HUES64 (cell line): ENCODE measurements around the gene CAMK1G.

Source experiments
- H3K27ac ChIP-seq: 2 replicates; pipeline ENCODE4 v1.7.0; 2013; ENCODE audit warnings: low read depth, low read length, inconsistent platforms
- H3K27me3 ChIP-seq: 2 replicates; pipeline ENCODE4 v1.6.1; 2013; ENCODE audit warnings: mild to moderate bottlenecking, low read length; ENCODE audit not compliant: insufficient read depth
- H3K36me3 ChIP-seq: 2 replicates; pipeline ENCODE4 v1.6.1; 2013; ENCODE audit warnings: mild to moderate bottlenecking, low read length; ENCODE audit not compliant: insufficient read depth
- H3K4me1 ChIP-seq: 2 replicates; pipeline ENCODE4 v1.6.1; 2013; ENCODE audit warnings: mild to moderate bottlenecking, low read length, moderate library complexity; ENCODE audit not compliant: insufficient read depth
- H3K4me3 ChIP-seq: 2 replicates; pipeline ENCODE4 v1.5.1; 2013; ENCODE audit warnings: mild to moderate bottlenecking, low read length, moderate library complexity
- H3K9ac ChIP-seq: 2 replicates; pipeline ENCODE4 v1.6.1; 2013; ENCODE audit warnings: mild to moderate bottlenecking, low read depth, low read length
- H3K9me3 ChIP-seq: 2 replicates; pipeline ENCODE4 v1.6.1; 2013; ENCODE audit warnings: low read depth, low read length; ENCODE audit not compliant: insufficient read depth
- WGBS: fragments of 150-250, 120-280 bp; methylation state at CpG from one replicate; pipeline ENCODE4 v1.1.7; 2013; ENCODE audit warnings: missing lambda C conversion rate; 5-methylcytosine and 5-hydroxymethylcytosine counted together

Gene CAMK1G

DNA sequence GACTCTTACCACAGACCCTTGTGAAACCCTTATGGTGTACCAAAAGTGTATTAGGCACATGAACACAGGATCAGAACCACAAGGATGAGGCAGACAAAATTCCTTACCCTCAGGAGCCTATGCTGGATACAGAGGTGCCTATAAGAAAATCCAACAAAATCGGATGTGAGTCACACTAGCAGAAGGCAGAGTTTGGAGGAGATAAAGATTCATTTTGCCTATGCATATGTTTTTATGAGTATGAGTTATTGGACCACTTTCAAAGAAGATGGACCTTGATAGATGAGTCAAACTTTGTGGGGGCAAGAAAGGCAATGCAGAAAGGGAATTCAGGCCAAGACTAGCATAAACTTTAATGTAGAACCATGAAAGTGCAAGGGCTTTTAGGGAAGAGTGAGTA is 17.0 kb downstream of the CAMK1G start:
- Histone ChIP-seq H3K9me3 (no peaks in the 10 kb centered on the region), H3K9ac (no peak overlapping the region), H3K27ac (no peak overlapping the region), H3K36me3 (no peaks in the 10 kb centered on the region), H3K4me3 (no peak overlapping the region), H3K27me3 (no peaks in the 10 kb centered on the region), H3K4me1 (no peaks in the 10 kb centered on the region)
- 90% methylated on average over 1 of the region's 1 CpG for WGBS

DNA sequence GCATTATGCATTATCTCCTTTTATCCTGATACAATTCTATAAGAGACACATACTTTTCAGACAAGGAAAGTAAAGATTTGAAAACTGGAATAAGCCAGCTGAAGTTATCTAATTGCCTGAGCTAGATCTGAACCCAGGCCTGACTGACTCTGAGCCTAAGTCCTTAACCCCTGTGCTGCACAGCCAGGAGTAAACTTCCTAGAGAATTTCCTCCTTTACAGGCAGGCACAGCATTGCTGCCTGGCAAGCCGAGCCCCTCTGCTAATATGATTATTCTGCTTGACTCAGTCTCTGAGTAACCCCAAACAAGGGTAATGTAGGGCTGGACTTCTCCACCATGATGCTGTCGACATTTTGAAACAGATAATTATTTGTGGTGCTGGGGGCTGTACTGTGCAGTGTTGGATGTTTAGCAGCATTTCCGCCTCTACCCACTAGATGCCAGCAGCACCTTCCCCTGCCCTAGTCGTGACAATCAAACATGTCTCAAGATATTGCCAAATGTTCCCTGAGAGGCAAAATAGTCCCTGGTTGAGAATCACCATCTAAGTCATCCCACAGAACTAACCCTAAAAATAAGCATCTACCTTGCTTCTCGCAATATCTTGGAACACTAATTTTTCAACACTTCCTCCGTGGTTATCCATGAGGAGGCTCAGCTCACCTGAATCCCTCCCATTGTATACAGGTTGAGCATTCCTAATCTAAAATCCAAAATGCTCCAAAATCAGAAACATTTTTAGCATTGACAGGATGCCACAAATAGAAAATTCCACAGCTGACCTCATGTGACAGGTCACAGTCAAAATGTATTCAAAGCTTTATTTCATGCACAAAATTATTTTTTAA is 18.5 kb downstream of the CAMK1G start:
- Histone ChIP-seq H3K27me3 (no peaks in the 10 kb centered on the region), H3K27ac (no peak overlapping the region), H3K4me1 (no peaks in the 10 kb centered on the region), H3K9ac (no peak overlapping the region), H3K9me3 (no peaks in the 10 kb centered on the region), H3K4me3 (no peak overlapping the region), H3K36me3 (no peaks in the 10 kb centered on the region)
- 62% methylated on average over 6 of the region's 6 CpGs for WGBS

DNA sequence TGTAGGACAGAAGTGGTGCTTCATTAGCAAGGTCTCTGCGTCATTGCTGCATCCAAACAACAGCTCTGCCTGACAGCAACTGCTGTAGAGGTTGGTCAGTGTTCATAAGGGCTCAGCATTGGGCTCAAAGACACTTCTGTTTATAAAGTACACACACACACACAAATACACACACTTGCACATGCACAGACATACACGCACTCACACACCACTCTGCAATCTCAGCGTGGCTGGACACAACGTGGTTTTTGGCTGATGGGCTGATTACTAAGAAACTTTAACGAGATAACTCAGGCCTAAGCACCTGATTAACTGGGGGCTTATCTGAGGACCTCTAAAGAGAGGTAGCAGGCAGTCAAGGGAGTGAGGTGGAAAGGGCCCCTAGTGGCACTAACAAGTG is 20.4 kb downstream of the CAMK1G start:
- 94% methylated on average over 5 of the region's 5 CpGs for WGBS
- Histone ChIP-seq H3K4me1 (no peaks in the 10 kb centered on the region), H3K4me3 (no peak overlapping the region), H3K9me3 (no peaks in the 10 kb centered on the region), H3K36me3 (no peaks in the 10 kb centered on the region), H3K27ac (no peak overlapping the region), H3K27me3 (no peaks in the 10 kb centered on the region), H3K9ac (no peak overlapping the region)

DNA sequence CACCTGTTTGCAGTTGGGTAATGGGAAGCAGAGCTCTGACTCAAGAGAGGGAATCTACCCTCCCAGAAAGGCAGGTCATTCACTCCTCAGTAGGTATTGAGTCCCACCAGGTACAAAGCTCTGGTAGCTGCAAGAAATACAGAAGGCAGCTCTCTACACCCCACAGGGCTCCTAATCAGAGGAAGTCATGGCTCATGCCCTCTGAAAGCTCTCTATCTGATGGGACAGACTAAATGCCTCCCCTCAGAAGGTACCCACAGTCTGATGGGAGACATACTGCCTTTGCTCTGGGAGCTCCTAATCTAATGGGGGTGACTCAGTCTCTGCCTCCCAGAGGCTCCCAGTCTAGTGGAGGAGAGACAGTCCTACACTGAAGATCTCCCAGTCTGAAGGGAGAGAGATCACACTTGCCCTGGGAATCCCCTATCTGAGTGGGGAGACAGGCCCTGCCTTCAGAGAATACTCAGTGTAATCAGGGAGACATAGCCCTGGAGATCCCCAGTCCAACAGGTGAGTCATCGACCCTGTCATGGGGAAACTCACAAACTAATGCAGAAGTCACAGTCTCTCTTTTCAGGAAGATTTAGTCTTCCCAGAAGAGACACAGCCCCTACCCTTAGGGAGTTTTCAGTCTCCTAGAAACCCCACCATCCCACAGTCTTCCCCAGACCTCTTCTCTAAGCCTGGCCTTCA is 23.7 kb downstream of the CAMK1G start:
- H3K27ac ChIP-seq, result no peak overlapping the region
- no peaks in the 10 kb centered on the region for H3K36me3 ChIP-seq
- H3K9me3 ChIP-seq, result no peaks in the 10 kb centered on the region
- no peaks in the 10 kb centered on the region for H3K27me3 ChIP-seq
- no peak overlapping the region for H3K9ac ChIP-seq
- H3K4me1 ChIP-seq, result no peaks in the 10 kb centered on the region
- no peak overlapping the region for H3K4me3 ChIP-seq
- WGBS, result 89% methylated on average over 1 of the region's 1 CpG

DNA sequence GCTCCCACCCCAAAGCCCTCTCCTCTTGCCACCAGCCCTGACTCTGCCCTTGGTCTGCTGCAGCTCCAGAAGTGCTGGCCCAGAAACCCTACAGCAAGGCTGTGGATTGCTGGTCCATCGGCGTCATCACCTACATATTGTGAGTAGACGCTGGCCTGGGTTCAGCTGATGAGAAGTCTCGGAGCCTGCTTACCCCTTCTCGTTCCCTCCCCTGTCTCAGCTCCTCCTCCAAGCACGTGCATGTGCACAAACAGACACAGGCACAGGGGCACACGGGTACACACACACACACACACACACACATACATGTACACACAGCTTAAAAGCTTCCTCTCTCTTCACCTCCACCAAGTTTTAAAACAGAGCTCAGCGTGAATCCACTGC is 24.3 kb downstream of the CAMK1G start:
- Histone ChIP-seq H3K27ac (no peak overlapping the region), H3K36me3 (no peaks in the 10 kb centered on the region), H3K4me1 (no peaks in the 10 kb centered on the region), H3K9ac (no peak overlapping the region), H3K4me3 (no peak overlapping the region), H3K9me3 (no peaks in the 10 kb centered on the region), H3K27me3 (no peaks in the 10 kb centered on the region)
- WGBS, result 85% methylated on average over 8 of the region's 8 CpGs

DNA sequence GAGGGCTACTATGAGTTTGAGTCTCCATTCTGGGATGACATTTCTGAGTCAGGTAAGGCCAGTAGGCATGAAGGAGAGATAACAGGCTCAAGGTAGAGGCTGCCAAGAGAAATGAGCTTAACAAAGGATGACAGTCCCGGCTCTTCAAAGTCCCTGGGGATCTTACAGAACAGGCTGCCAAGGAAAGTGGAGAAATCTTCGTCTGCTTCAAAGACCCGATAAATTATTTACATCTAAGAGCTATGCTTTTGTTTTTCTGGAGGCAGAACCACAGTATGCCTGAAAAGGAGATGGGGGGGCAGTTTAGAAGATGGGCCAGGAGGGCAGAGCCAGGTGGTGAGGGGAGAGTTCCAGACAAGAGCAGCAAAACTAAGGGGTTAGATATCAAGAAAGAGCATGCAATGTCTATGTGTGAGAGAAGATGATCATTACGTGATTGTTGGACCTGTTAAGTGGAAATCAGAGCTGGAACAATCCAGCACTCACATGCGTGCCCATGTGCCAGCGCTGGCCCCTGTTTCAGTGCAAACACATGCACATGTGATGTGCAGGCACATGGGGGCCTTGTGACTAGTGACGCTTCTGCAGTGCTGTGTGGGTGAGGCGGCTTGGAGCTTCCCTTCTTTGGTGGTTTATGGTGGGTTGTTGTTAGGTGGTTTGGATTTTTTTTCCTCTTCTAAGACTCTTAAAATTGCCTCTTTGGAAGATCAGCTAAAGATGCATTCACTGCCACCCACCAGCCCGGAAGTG is 25.7 kb downstream of the CAMK1G start:
- H3K36me3 ChIP-seq, result no peaks in the 10 kb centered on the region
- WGBS, result 95% methylated on average over 9 of the region's 9 CpGs

DNA sequence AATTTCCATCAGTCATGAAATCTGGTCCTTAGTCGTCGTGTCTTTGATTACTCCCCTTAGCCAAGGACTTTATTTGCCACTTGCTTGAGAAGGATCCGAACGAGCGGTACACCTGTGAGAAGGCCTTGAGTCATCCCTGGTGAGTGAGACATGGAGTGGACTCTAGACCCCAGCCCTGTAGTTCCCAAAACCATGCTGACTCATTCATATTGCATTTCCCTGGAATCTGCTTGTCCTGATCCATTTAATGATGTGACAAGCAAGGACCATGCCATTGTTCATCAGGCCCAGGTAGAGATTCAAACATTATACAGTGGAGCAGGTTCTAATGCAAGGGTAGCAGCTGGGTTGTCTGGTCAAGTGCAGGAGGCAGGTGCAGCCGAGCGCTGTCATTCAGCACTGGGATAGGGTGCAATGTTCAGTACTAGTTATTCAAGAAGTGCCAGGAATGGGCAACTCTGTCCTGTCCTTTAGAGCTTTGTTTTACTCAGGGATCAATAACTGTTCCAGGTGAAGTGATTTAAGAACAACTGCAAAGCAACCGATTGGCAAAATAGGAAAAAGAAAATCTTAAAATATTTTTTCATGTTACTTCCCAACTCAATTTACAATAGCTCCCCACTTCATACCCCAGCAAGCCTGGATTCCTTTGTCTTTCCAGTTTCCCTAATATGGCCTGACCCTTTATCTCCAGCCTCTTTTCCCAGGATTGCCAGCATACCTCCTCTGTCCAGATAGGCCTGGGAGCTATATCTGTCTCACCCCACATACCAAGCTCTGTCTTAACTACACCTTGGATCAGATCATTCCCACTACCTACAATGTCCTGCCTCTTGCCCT is 26.5 kb downstream of the CAMK1G start:
- WGBS, result 89% methylated on average over 8 of the region's 8 CpGs
- no peak overlapping the region for H3K9ac ChIP-seq
- H3K4me1 ChIP-seq, result no peaks in the 10 kb centered on the region
- H3K9me3 ChIP-seq, result no peaks in the 10 kb centered on the region
- no peak overlapping the region for H3K4me3 ChIP-seq
- H3K36me3 ChIP-seq, result no peaks in the 10 kb centered on the region
- H3K27ac ChIP-seq, result no peak overlapping the region
- no peaks in the 10 kb centered on the region for H3K27me3 ChIP-seq

More for the DNA sequence above, 25.7 kb downstream of the CAMK1G start:
- Histone ChIP-seq H3K9me3 (no peaks in the 10 kb centered on the region), H3K4me3 (no peak overlapping the region), H3K4me1 (no peaks in the 10 kb centered on the region), H3K9ac (no peak overlapping the region), H3K27me3 (no peaks in the 10 kb centered on the region), H3K27ac (no peak overlapping the region)

DNA sequence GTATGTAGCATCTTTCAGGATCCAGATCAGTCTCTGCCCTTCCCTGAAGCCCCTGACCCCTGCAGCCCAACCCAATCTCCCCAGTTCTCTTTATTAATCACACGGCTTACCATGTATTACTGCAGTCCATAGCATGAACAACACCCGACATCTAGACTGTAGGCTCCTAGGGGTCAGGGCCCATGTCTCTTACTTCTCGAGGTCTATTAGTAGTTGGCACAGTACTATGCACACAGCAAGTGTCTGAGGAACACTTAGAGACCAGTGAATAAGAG is 27.1 kb downstream of the CAMK1G start:
- Histone ChIP-seq H3K36me3 (no peaks in the 10 kb centered on the region), H3K27ac (no peak overlapping the region), H3K4me3 (no peak overlapping the region), H3K4me1 (no peaks in the 10 kb centered on the region), H3K9me3 (no peaks in the 10 kb centered on the region), H3K9ac (no peak overlapping the region), H3K27me3 (no peaks in the 10 kb centered on the region)
- WGBS, result 89% methylated on average over 3 of the region's 3 CpGs

DNA sequence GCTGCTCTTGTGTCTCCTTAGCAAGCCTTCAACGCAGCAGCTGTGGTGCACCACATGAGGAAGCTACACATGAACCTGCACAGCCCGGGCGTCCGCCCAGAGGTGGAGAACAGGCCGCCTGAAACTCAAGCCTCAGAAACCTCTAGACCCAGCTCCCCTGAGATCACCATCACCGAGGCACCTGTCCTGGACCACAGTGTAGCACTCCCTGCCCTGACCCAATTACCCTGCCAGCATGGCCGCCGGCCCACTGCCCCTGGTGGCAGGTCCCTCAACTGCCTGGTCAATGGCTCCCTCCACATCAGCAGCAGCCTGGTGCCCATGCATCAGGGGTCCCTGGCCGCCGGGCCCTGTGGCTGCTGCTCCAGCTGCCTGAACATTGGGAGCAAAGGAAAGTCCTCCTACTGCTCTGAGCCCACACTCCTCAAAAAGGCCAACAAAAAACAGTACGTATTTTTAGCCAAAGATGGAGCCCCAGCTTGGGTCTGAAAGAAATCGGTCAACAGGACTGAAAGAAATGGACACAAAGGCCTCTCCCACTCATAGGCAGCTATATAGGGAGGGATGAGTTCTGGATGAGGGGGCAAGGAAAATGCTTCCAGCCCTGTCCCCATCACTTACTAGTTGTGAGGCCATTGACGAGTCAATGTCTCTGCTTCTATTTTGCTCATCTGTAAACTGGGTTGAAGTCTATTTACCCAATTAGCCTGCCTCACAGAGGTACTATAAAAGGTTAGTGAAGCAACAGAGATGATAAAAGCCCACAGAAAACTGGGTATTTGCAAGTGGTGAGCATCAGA is 28.5 kb downstream of the CAMK1G start:
- no peaks in the 10 kb centered on the region for H3K27me3 ChIP-seq
- H3K9me3 ChIP-seq, result no peaks in the 10 kb centered on the region
- H3K4me1 ChIP-seq, result no peaks in the 10 kb centered on the region
- WGBS, result 89% methylated on average over 13 of the region's 13 CpGs
- no peak overlapping the region for H3K27ac ChIP-seq
- no peak overlapping the region for H3K9ac ChIP-seq
- no peaks in the 10 kb centered on the region for H3K36me3 ChIP-seq
- no peak overlapping the region for H3K4me3 ChIP-seq

DNA sequence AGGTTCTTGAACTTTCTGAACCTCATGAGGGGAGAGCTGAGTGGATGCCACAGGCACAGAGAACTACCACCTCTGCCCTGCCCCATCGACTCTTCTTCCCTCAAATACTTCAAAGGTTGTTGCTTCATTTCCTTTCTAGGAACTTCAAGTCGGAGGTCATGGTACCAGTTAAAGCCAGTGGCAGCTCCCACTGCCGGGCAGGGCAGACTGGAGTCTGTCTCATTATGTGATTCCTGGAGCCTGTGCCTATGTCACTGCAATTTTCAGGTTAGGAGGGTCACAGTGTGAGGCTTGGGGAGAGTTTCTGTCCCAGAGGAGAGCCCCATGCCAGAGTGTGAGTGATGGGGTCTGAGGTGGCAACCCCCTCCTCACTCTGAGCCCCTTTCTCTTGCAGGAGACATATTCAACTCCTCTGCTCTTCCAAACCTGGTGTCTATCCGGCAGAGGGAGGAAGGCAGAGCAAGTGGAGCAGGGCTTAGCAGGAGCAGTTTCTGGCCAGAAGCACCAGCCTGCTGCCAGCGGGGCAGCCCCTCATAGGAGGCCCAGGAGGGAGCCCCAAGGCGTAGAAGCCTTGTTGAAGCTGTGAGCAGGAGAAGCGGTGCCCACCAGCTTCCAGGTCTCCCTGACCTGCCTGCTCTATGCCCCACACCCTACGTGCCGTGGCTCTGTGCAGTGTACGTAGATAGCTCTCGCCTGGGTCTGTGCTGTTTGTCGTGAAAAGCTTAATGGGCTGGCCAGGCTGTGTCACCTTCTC is 29.3 kb downstream of the CAMK1G start:
- WGBS, result 85% methylated on average over 12 of the region's 12 CpGs
- Histone ChIP-seq H3K36me3 (no peaks in the 10 kb centered on the region), H3K4me1 (no peaks in the 10 kb centered on the region), H3K9me3 (no peaks in the 10 kb centered on the region), H3K4me3 (no peak overlapping the region), H3K27ac (no peak overlapping the region), H3K27me3 (no peaks in the 10 kb centered on the region), H3K9ac (no peak overlapping the region)
